H1 (cell line): ENCODE measurements around the gene TBC1D19. TPM values are rescaled to one million over a fixed set of nuclear protein-coding genes. Genes with fewer than 3 reads are reported as not detected.

Experiments used
- BCL11A ChIP-seq, 2 experiments: IDR thresholded peaks; one replicate each; pipeline ENCODE4 v1.6.1; 2011; ENCODE audit warnings: low read depth in 2 of 2, low read length in 2 of 2, mild to moderate bottlenecking in 2 of 2
- CBX5 ChIP-seq: fragments of 300-800, 300-1000 bp; sonication (generic); IDR thresholded peaks from 2 replicates; pipeline ENCODE4 v1.7.1; 2016; ENCODE audit warnings: antibody characterized with exemption, low read length, low read depth
- CTBP2 ChIP-seq: IDR thresholded peaks from 2 replicates; pipeline ENCODE4 v1.7.0; 2011; ENCODE audit warnings: borderline replicate concordance, mild to moderate bottlenecking, moderate library complexity, mixed read lengths, low read length; ENCODE audit not compliant: insufficient read depth, insufficient read length
- EGR1 ChIP-seq: IDR thresholded peaks from 2 replicates; pipeline ENCODE4 v1.6.1; 2011; ENCODE audit warnings: low read depth, low read length, borderline replicate concordance
- EZH2 ChIP-seq: fragments of 200-600 bp; sonication (generic); IDR thresholded peaks from 2 replicates; pipeline ENCODE4 v1.7.1; 2012; ENCODE audit warnings: low read depth, mild to moderate bottlenecking, moderate library complexity, low read length, inconsistent platforms; ENCODE audit not compliant: severe bottlenecking
- JUN ChIP-seq: IDR thresholded peaks from 2 replicates; pipeline ENCODE4 v1.6.1; 2011; ENCODE audit warnings: low read depth, mild to moderate bottlenecking, improper control_type of control experiment, low read length
- MAFK ChIP-seq: IDR thresholded peaks from 2 replicates; pipeline ENCODE4 v1.6.1; 2012; ENCODE audit warnings: low read depth, mild to moderate bottlenecking, improper control_type of control experiment, low read length
- RNF2 ChIP-seq: fragments of 200-900, 300-1000 bp; sonication (generic); IDR thresholded peaks from 2 replicates; pipeline ENCODE4 v1.7.1; 2016; ENCODE audit warnings: borderline replicate concordance, low read depth, mild to moderate bottlenecking, antibody characterized with exemption, low read length; ENCODE audit not compliant: poor library complexity, severe bottlenecking; ENCODE audit errors: missing control alignments
- SP1 ChIP-seq: IDR thresholded peaks from 2 replicates; pipeline ENCODE4 v1.6.1; 2011; ENCODE audit warnings: low read depth, low read length
- polyA plus RNA-seq, 7 experiments: library from polyadenylated mRNA; depleted of rRNA in 3 of 7; stranded (reverse) in 5 of 7; unstranded in 2 of 7; fragments of >200 nt in 5 of 7; fragments of 200-250 nt in 2 of 7; gene quantifications; 1 replicate in 5 of 7; 2 replicates in 1 of 7; 4 replicates in 1 of 7; pipeline versions ENCODE4 v1.2.1 to v1.2.3, GENCODE V29; 2011 to 2013; ENCODE audit warnings: missing spikeins in 2 of 7, mixed read lengths in 2 of 7
- total RNA-seq: library from RNA; stranded (reverse); fragmentation: NEBNext Ultra II Directional; extraction: Animal tissue kit (Norgen Biotek cat#: 25700); gene quantifications from 2 replicates; pipeline ENCODE4 v1.2.1, GENCODE V29; 2021
- TF ChIP-seq, protein P1 (sequence below): fragments of 300-600 bp; sonication (generic); IDR thresholded peaks from 2 replicates; pipeline ENCODE4 v1.7.1; 2012; ENCODE audit warnings: low read length, moderate library complexity, mild to moderate bottlenecking, inconsistent platforms; ENCODE audit not compliant: insufficient replicate concordance
- TF ChIP-seq, protein P2 (sequence below): IDR thresholded peaks from 2 replicates; pipeline ENCODE4 v1.6.1; 2012; ENCODE audit warnings: inconsistent platforms

The TBC1D19 gene
- total and polyA plus RNA-seq, 2 of the 8 experiments (the other 6 are each of a cell fraction or from before 2014, with no cell fraction given): 1.9 to 3.5 TPM

GRCh38 chr4:26763648-26764047 is 179.8 kb downstream of the TBC1D19 start (continued):
- TF ChIP-seq, protein P1, sequence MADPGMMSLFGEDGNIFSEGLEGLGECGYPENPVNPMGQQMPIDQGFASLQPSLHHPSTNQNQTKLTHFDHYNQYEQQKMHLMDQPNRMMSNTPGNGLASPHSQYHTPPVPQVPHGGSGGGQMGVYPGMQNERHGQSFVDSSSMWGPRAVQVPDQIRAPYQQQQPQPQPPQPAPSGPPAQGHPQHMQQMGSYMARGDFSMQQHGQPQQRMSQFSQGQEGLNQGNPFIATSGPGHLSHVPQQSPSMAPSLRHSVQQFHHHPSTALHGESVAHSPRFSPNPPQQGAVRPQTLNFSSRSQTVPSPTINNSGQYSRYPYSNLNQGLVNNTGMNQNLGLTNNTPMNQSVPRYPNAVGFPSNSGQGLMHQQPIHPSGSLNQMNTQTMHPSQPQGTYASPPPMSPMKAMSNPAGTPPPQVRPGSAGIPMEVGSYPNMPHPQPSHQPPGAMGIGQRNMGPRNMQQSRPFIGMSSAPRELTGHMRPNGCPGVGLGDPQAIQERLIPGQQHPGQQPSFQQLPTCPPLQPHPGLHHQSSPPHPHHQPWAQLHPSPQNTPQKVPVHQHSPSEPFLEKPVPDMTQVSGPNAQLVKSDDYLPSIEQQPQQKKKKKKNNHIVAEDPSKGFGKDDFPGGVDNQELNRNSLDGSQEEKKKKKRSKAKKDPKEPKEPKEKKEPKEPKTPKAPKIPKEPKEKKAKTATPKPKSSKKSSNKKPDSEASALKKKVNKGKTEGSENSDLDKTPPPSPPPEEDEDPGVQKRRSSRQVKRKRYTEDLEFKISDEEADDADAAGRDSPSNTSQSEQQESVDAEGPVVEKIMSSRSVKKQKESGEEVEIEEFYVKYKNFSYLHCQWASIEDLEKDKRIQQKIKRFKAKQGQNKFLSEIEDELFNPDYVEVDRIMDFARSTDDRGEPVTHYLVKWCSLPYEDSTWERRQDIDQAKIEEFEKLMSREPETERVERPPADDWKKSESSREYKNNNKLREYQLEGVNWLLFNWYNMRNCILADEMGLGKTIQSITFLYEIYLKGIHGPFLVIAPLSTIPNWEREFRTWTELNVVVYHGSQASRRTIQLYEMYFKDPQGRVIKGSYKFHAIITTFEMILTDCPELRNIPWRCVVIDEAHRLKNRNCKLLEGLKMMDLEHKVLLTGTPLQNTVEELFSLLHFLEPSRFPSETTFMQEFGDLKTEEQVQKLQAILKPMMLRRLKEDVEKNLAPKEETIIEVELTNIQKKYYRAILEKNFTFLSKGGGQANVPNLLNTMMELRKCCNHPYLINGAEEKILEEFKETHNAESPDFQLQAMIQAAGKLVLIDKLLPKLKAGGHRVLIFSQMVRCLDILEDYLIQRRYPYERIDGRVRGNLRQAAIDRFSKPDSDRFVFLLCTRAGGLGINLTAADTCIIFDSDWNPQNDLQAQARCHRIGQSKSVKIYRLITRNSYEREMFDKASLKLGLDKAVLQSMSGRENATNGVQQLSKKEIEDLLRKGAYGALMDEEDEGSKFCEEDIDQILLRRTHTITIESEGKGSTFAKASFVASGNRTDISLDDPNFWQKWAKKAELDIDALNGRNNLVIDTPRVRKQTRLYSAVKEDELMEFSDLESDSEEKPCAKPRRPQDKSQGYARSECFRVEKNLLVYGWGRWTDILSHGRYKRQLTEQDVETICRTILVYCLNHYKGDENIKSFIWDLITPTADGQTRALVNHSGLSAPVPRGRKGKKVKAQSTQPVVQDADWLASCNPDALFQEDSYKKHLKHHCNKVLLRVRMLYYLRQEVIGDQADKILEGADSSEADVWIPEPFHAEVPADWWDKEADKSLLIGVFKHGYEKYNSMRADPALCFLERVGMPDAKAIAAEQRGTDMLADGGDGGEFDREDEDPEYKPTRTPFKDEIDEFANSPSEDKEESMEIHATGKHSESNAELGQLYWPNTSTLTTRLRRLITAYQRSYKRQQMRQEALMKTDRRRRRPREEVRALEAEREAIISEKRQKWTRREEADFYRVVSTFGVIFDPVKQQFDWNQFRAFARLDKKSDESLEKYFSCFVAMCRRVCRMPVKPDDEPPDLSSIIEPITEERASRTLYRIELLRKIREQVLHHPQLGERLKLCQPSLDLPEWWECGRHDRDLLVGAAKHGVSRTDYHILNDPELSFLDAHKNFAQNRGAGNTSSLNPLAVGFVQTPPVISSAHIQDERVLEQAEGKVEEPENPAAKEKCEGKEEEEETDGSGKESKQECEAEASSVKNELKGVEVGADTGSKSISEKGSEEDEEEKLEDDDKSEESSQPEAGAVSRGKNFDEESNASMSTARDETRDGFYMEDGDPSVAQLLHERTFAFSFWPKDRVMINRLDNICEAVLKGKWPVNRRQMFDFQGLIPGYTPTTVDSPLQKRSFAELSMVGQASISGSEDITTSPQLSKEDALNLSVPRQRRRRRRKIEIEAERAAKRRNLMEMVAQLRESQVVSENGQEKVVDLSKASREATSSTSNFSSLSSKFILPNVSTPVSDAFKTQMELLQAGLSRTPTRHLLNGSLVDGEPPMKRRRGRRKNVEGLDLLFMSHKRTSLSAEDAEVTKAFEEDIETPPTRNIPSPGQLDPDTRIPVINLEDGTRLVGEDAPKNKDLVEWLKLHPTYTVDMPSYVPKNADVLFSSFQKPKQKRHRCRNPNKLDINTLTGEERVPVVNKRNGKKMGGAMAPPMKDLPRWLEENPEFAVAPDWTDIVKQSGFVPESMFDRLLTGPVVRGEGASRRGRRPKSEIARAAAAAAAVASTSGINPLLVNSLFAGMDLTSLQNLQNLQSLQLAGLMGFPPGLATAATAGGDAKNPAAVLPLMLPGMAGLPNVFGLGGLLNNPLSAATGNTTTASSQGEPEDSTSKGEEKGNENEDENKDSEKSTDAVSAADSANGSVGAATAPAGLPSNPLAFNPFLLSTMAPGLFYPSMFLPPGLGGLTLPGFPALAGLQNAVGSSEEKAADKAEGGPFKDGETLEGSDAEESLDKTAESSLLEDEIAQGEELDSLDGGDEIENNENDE: no peak
- TF ChIP-seq CBX5 (no peak), CTBP2 (no peak), JUN (no peak), BCL11A (IDR thresholded peaks at IDR 0.05; ENCODE audit: low read depth in 2 of 2, low read length in 2 of 2) (no peak), EGR1 (no peak), RNF2 (no peak), EZH2 (no peak), MAFK (no peak), SP1 (no peak)
- TF ChIP-seq, protein P2, sequence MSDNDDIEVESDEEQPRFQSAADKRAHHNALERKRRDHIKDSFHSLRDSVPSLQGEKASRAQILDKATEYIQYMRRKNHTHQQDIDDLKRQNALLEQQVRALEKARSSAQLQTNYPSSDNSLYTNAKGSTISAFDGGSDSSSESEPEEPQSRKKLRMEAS: no peak
